Skeletal muscle satellite cell (primary cell): ENCODE measurements around the gene ARID1B.

Experiments
- H3K27me3 ChIP-seq: 2 replicates; pipeline ENCODE4 v1.7.0; 2013; ENCODE audit warnings: low read length; ENCODE audit not compliant: control insufficient read depth, insufficient read depth
- H3K36me3 ChIP-seq: 2 replicates; pipeline ENCODE4 v1.7.0; 2013; ENCODE audit warnings: mild to moderate bottlenecking, control low read depth, low read length; ENCODE audit not compliant: insufficient read depth
- H3K4me1 ChIP-seq: 2 replicates; pipeline ENCODE4 v1.7.0; 2013; ENCODE audit warnings: low read length; ENCODE audit not compliant: control insufficient read depth, insufficient read depth
- H3K4me2 ChIP-seq: 2 replicates; pipeline ENCODE4 v1.7.0; 2013; ENCODE audit warnings: mild to moderate bottlenecking, low read length
- H3K4me3 ChIP-seq: 2 replicates; pipeline ENCODE4 v1.7.0; 2013; ENCODE audit warnings: low read length
- H3K9ac ChIP-seq: 2 replicates; pipeline ENCODE4 v1.7.0; 2013; ENCODE audit warnings: mild to moderate bottlenecking, low read depth, low read length, moderate library complexity
- H3K9me3 ChIP-seq: replicated peaks from 2 replicates; pipeline ENCODE4 v1.7.0; 2013; ENCODE audit warnings: mild to moderate bottlenecking, control low read depth, low read length

ARID1B gene

GRCh38 chr6:157067507-157067906 is 290.3 kb downstream of the ARID1B start:
- no peak overlapping the region for H3K4me2 ChIP-seq
- H3K27me3 ChIP-seq: no peaks in the 10 kb centered on the region
- H3K4me1 ChIP-seq: peaks cover 26% of the 10 kb centered on the region
- H3K9ac ChIP-seq: no peak overlapping the region
- no peak overlapping the region for H3K4me3 ChIP-seq
- H3K9me3 ChIP-seq: no peaks in the 10 kb centered on the region
- H3K36me3 ChIP-seq: no peaks in the 10 kb centered on the region

DNA sequence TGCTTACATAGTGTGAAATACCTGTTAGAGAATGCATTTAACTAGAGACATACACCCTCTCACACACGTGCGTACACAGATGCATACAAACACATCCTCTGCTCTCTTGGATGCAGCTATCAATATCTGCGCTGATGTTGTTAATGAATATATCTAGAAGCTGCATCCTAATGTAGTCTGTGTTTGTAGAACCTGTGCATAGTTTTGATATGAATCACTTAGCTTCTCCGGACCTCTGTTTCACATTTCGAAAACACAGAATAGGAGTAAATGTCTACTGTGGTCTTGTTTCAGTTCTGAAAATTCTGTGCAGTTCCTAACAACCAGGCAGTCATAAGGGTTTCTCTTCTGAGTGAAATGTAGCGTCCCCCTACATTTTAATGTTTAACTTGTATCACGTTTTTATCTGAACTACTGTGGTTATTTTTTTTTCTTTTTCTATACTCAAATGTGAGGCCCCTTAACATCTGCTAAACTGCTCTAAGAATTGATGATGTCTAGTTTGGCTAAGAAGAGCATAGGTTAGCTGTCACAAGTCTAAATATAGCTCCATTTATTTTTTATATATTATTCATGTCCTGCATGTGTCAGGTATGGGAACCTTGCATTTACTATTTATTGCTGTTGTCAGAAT is 291.6 kb downstream of the ARID1B start:
- Histone ChIP-seq H3K27me3 (no peaks in the 10 kb centered on the region), H3K9me3 (no peaks in the 10 kb centered on the region), H3K4me3 (no peak overlapping the region), H3K9ac (no peak overlapping the region), H3K4me2 (no peak overlapping the region), H3K36me3 (no peaks in the 10 kb centered on the region), H3K4me1 (peaks cover 18% of the 10 kb centered on the region)

GRCh38 chr6:157069585-157069984 is 292.4 kb downstream of the ARID1B start:
- no peaks in the 10 kb centered on the region for H3K36me3 ChIP-seq
- H3K4me2 ChIP-seq: no peak overlapping the region
- H3K27me3 ChIP-seq: no peaks in the 10 kb centered on the region
- no peak overlapping the region for H3K4me3 ChIP-seq
- peaks cover 18% of the 10 kb centered on the region for H3K4me1 ChIP-seq
- no peaks in the 10 kb centered on the region for H3K9me3 ChIP-seq
- H3K9ac ChIP-seq: no peak overlapping the region

DNA sequence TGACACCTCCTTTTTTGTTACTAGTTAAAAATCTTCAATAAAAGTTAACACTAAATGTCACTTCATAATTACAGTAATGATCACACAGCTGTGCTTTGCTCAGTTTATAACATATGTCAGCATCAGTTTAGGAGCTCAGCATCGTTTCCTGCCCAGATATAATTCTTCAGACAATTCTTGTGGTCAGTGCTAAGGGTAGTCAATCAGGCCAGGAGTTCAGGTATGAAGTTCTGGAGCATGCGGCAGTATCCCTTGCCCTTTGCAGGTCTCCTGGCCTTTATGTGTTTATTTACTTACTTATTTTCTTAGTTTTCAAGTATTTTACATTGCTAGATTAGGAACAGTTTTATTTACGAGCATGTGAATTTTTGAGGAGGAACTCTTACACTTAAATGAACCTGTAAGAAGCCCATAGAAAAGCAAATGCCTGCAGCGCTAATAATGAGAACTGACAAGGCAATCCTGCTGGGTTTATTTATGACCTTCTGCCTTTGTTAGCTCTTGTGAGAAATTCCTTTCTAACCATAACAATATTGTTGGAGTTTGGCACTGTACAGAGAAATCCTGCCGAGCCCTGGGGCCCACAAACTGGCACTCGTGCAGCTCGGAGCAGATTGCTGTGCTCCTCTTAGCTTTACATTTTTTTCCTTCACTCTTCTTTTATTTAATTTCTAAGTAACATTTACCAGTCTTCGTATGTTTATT is 293.4 kb downstream of the ARID1B start:
- no peak overlapping the region for H3K4me3 ChIP-seq
- H3K9me3 ChIP-seq: no peaks in the 10 kb centered on the region
- H3K27me3 ChIP-seq: no peaks in the 10 kb centered on the region
- peaks cover 21% of the 10 kb centered on the region for H3K4me1 ChIP-seq
- no peaks in the 10 kb centered on the region for H3K36me3 ChIP-seq
- H3K9ac ChIP-seq: no peak overlapping the region
- no peak overlapping the region for H3K4me2 ChIP-seq

- no peaks in the 10 kb centered on the region for H3K9me3 ChIP-seq
- H3K9ac ChIP-seq: no peak overlapping the region
- H3K4me2 ChIP-seq: no peak overlapping the region
- H3K4me1 ChIP-seq: peaks cover 16% of the 10 kb centered on the region
- H3K27me3 ChIP-seq: no peaks in the 10 kb centered on the region
- H3K36me3 ChIP-seq: no peaks in the 10 kb centered on the region
- H3K4me3 ChIP-seq: no peak overlapping the region
Measured at GRCh38 chr6:157072128-157072527, 294.9 kb downstream of the ARID1B start.

GRCh38 chr6:157073596-157073995 is 296.4 kb downstream of the ARID1B start:
- Histone ChIP-seq H3K9ac (no peak overlapping the region), H3K4me1 (peaks cover 14% of the 10 kb centered on the region), H3K36me3 (no peaks in the 10 kb centered on the region), H3K4me3 (no peak overlapping the region), H3K4me2 (no peak overlapping the region), H3K27me3 (no peaks in the 10 kb centered on the region), H3K9me3 (no peaks in the 10 kb centered on the region)

DNA sequence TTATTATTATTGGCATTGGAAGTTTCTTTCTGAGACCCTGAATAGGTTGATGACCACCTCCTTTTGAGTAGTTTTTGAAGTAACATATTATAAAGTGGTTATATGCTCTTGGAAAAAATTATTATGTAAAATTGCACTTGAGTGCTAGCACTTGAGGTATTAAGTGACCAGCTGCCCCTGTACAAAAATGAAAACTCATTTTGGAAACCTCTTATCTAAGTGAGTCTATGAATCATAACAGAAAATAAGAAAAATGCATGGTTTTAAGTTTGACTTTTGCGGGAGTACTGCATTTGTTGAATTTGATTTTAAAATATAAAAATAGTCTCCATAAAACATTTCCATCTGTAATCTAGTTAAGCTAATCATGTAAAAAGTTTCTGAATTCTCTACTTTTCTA is 297.8 kb downstream of the ARID1B start:
- Histone ChIP-seq H3K4me1 (peaks cover 6% of the 10 kb centered on the region), H3K27me3 (no peaks in the 10 kb centered on the region), H3K9ac (no peak overlapping the region), H3K4me3 (no peak overlapping the region), H3K4me2 (no peak overlapping the region), H3K9me3 (no peaks in the 10 kb centered on the region), H3K36me3 (no peaks in the 10 kb centered on the region)

DNA sequence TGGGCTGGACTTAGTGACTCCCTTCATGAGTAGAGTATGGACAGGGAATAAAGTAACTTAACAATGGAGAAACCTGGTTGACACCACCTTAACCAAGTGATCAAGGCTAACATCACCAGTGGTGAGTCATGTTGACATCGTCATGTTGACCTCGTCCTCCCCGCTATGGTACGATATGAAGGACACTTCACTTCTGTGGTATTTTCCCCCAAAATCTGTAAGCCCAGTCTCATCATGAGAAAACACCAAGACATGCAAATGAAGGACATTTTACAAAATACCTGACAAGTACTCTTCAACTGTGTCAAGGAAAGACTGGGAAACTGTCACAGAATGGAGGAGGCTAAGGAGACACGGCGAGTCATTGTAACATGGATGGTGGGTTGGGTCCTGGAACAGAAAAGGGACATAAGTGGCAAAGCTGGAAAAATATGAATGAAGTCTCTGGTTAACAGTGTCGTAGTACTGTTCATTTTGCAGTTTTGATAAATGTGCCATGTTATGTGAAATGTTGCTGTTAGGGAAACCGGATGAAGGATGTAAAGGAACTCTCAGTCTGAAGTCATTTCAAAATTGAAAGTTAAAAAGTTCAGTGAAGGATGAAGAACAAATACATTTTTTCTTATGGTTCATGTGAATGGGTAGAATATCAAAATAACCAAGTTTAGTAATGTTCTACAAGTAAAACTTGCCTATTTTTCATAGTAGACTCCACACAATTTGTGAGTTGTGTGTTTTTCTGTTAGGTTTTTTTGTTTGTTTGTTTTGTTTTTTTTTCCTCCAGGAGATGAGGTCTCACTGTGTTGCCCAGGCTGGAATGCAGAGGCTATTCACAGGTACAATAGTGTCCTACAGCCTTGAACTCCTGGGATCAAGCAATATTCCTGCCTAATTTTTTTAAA is 298.6 kb downstream of the ARID1B start:
- no peak overlapping the region for H3K9ac ChIP-seq
- H3K4me2 ChIP-seq: no peak overlapping the region
- no peak overlapping the region for H3K4me3 ChIP-seq
- H3K27me3 ChIP-seq: no peaks in the 10 kb centered on the region
- H3K4me1 ChIP-seq: peaks cover 6% of the 10 kb centered on the region
- H3K9me3 ChIP-seq: no peaks in the 10 kb centered on the region
- no peaks in the 10 kb centered on the region for H3K36me3 ChIP-seq

GRCh38 chr6:157076451-157076822 is 299.3 kb downstream of the ARID1B start:
- H3K4me3 ChIP-seq: no peak overlapping the region

GRCh38 chr6:157077251-157077650 is 300.1 kb downstream of the ARID1B start:
- H3K27me3 ChIP-seq: no peaks in the 10 kb centered on the region
- H3K9me3 ChIP-seq: no peaks in the 10 kb centered on the region
- no peak overlapping the region for H3K4me3 ChIP-seq
- no peak overlapping the region for H3K9ac ChIP-seq
- peaks cover 6% of the 10 kb centered on the region for H3K4me1 ChIP-seq
- no peaks in the 10 kb centered on the region for H3K36me3 ChIP-seq
- no peak overlapping the region for H3K4me2 ChIP-seq

More at GRCh38 chr6:157076451-157076822, 299.3 kb downstream of the ARID1B start:
- H3K27me3 ChIP-seq: no peaks in the 10 kb centered on the region
- H3K4me2 ChIP-seq: no peak overlapping the region
- H3K9me3 ChIP-seq: no peaks in the 10 kb centered on the region
- no peaks in the 10 kb centered on the region for H3K36me3 ChIP-seq
- H3K4me1 ChIP-seq: peaks cover 6% of the 10 kb centered on the region
- no peak overlapping the region for H3K9ac ChIP-seq

DNA sequence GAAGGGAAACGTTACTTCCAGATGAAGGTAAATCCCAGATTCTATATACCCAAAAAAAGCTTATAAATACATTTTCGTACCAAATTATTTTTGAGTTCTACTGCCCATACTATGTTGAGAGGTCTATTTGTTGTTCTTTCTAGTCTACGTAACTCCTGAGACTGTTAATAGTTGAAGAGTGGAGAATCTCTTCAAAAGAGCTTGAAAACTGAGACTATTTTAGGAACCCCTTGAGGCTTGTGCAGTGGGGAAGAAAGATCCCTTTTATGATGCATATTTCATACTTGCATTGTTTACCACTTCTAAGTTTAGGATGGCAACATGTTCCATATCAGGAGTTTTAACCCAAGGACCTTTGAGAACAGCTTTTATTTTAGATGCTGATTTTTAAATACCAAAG is 301.1 kb downstream of the ARID1B start:
- H3K36me3 ChIP-seq: no peaks in the 10 kb centered on the region
- H3K4me3 ChIP-seq: no peak overlapping the region
- H3K27me3 ChIP-seq: no peaks in the 10 kb centered on the region
- H3K4me2 ChIP-seq: no peak overlapping the region
- no peaks in the 10 kb centered on the region for H3K9me3 ChIP-seq
- H3K9ac ChIP-seq: no peak overlapping the region
- peaks cover 6% of the 10 kb centered on the region for H3K4me1 ChIP-seq
